Fibroblast of the aortic adventitia (primary cell): ENCODE results near the gene MED12L. TPM values are rescaled to one million over a fixed set of nuclear protein-coding genes. Genes with fewer than 3 reads are reported as not detected.

Experiments used
- DNase-seq: peaks from one replicate; pipeline ENCODE4 v3.0.0-alpha.2; 2010; ENCODE audit warnings: low read depth
- H3K4me3 ChIP-seq: 2 replicates; pipeline ENCODE4 v1.5.1; 2011; ENCODE audit warnings: low read depth, mild to moderate bottlenecking, control low read depth, low read length, moderate library complexity
- CTCF ChIP-seq: IDR thresholded peaks from 2 replicates; pipeline ENCODE4 v1.5.1; 2011; ENCODE audit warnings: mild to moderate bottlenecking, low read length, control low read depth, inconsistent platforms; ENCODE audit not compliant: insufficient read depth
- total RNA-seq: library from RNA; depleted of rRNA; stranded (reverse); fragments of >200 nt; gene quantifications from 2 replicates; pipeline ENCODE4 v1.2.3, GENCODE V29; 2012; ENCODE audit warnings: low replicate concordance

Gene MED12L
- total RNA-seq, 1 donor: 0.72 TPM

DNA sequence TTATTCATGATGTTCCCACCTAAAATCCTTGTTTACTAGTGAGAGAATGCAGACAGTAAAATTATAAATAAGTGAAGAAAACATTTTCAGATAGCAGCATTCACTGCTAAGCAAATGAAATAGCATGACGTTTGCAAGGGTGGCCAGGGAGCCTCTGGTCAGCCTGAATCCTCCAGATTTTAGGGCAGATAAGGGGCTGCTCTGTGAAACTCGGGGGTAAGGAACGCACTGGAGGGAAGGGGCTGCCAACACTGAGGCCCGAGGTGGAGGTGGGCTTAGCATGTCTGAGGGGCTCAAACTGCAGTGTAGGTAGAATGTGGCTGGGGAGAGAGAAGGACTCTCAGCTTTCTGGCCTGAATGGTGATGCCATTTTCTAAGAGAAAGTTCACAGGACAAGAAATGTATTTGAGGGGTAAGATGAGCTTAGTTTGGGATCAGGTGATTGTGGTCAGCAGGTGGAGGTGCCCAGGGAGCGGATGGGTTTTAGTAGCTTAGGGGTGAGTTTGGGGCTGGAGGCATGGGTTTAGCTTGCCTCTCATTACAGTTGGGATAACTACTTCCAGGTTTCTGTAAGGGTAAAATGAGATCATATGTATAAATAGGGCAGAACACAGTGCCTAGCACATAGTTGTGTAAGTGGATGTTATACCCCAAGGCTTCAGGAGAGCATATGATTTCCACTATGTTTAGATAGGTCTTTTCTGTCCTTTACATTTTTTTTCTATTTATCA, 97.0 kb downstream of the MED12L start:
- H3K4me3 ChIP-seq: no peak overlapping the region
- no peak for DNase-seq

GRCh38 chr3:151183265-151183671, 97.8 kb downstream of the MED12L start:
- DNase-seq: no peak

More for the DNA sequence above, 97.0 kb downstream of the MED12L start:
- TF ChIP-seq CTCF: no peak

DNA sequence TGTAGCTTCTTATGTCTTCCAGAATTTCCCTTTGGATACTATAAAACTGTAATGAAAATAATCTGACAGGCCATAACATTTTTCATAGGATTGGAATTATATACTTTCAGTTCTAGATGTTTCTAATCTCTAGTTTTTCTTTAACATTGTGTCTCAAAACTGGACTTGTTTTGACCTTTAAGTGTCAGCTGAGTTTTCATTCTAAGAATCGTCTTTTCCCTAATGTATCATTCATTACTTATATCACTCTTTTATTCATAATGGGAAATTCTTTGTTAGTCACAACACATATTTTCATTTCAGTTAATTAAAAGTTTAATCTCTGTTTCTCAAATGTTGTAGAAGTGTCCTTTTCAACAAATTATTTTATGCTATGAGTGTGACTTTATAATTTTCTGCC, 105.6 kb downstream of the MED12L start:
- no peak for TF ChIP-seq CTCF
- H3K4me3 ChIP-seq: no peak overlapping the region
- no peak for DNase-seq

More at GRCh38 chr3:151183265-151183671, 97.8 kb downstream of the MED12L start:
- no peak overlapping the region for H3K4me3 ChIP-seq
- no peak for TF ChIP-seq CTCF

- DNase-seq: no peak
- H3K4me3 ChIP-seq: no peak overlapping the region
- no peak for TF ChIP-seq CTCF
Measured at GRCh38 chr3:151192545-151192944, 107.1 kb downstream of the MED12L start.

GRCh38 chr3:151195826-151196225, 110.4 kb downstream of the MED12L start:
- H3K4me3 ChIP-seq: no peak overlapping the region
- TF ChIP-seq CTCF: no peak
- DNase-seq: no peak

DNA sequence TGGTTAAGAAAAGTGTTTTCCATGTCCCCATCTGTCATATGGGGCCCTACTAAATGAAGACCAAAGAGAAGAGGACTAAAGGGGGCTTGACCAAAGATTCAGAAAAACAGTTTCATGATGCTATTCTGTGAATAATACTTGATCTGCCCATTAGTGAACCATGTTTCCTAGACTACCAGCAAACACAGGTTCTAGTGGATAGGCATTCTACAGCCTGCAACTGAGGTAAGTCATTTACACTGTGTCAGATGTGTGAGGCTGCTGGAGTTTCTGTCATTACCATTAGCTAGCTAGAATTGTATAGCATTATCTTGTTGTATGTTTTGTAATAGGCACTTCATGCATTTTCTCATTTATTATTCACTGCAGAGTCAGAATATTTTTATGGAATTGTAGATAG, 111.0 kb downstream of the MED12L start:
- DNase-seq: no peak
- no peak overlapping the region for H3K4me3 ChIP-seq
- no peak for TF ChIP-seq CTCF

DNA sequence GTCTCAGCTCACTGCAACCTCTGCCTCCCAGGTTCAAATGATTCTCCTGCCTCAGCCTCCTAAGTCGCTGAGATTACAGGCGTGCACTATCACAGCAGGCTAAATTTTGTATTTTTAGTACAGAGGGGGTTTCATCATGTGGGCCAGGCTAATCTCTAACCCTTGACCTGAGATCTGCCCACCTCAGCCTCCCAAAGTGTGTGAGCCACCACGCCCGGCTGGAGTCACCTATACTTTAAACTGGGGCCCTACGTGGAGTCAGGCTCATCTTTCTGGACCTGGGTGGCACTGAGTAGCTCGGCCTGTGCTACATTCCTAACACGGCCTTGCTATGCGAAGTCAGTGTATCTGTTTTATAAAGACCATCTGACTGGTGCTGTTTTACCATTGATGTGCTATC, 111.8 kb downstream of the MED12L start:
- no peak overlapping the region for H3K4me3 ChIP-seq
- no peak for TF ChIP-seq CTCF
- no peak for DNase-seq
